ENCODE results near the gene GALNTL6. TPM values are rescaled to one million over a fixed set of nuclear protein-coding genes. Genes with fewer than 3 reads are reported as not detected.

Gene GALNTL6
- total and polyA plus RNA-seq, 2 donors (not counting 3 experiments of a cell fraction or from before 2014, with no cell fraction given): not detected

DNA sequence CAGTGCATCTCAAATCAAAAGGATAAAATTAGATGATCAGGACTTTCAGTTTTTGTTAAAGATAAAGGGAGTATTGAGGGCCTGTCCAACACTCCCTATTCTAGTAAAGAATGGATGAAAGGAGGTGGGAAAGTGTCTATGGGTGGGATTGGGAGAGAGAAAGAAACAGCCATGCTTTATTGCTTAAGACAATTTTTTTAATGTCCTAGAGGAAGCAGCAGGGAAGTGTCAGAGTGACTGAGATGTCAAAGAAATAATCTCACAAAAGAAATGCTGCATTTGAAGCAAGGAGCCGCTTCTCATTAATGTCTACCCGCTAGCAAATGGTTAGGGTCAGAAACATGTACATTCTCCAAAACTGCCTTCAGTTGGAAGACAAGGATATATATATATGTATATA lies 1238.0 kb downstream of the GALNTL6 start:
- Histone ChIP-seq H3K9ac (replicated peaks; ENCODE audit: extremely low read depth, insufficient read depth, low read length) (no peak overlapping the region), H3K27me3 (ENCODE audit: control insufficient read depth in 2 of 2, insufficient read depth in 2 of 2, low read length in 2 of 2) (no peaks in the 10 kb centered on the region), H3K9me1 (replicated peaks; ENCODE audit: control insufficient read depth, extremely low read depth, insufficient read depth, low read length) (no peaks in the 10 kb centered on the region), H3K79me2 (ENCODE audit: control insufficient read depth, insufficient read depth, low read length) (no peaks in the 10 kb centered on the region), H3K4me1 (ENCODE audit: control insufficient read depth, extremely low read depth, insufficient read depth, low read length) (peaks cover 7% of the 10 kb centered on the region), H3K4me2 (ENCODE audit: insufficient read depth, low read length) (no peak overlapping the region), H3K9me3 (replicated peaks; ENCODE audit: control insufficient read depth, insufficient read depth, low read length) (no peaks in the 10 kb centered on the region), H3K36me3 (ENCODE audit: control insufficient read depth in 2 of 2, extremely low read depth in 1 of 2, insufficient read depth in 2 of 2, low read length in 2 of 2) (no peaks in the 10 kb centered on the region), H3K27ac (ENCODE audit: insufficient read depth, low read depth, low read length) (no peak overlapping the region), H2AFZ (ENCODE audit: low read depth, low read length) (no peak overlapping the region), H3K4me3 (replicated peaks in 1 of 3; ENCODE audit: insufficient read depth in 1 of 3, low read depth in 1 of 3, low read length in 3 of 3) (no peak overlapping the region), H4K20me1 (replicated peaks; ENCODE audit: control insufficient read depth, extremely low read depth, insufficient read depth, low read length) (no peaks in the 10 kb centered on the region)
- dilution Hi-C loops (cut with MboI; ENCODE audit: extremely low pct_ligation_motif_present, low sequenced_read_pairs) (no loop called here), intact Hi-C loops (cut with micrococcal nuclease) (no loop called here)
- FAIRE-seq: no peak
- no TSS peak for BruUV-seq (replicated peaks)
- POLR2A ChIA-PET: no interaction called here
- DNase-seq (ENCODE audit: low read depth, low spot score): no peak
- CTCF ChIA-PET: interaction anchor here (0.9 to 1.1 kb wide), 2 partner anchors 20 to 38 kb away, joined by 3 to 4 read pairs; no protein-coding TSS in a partner anchor
- TF ChIP-seq JUN (IDR thresholded peaks at IDR 0.05; ENCODE audit: borderline replicate concordance, insufficient read depth, insufficient read length, low read depth) (no peak), MYC (IDR thresholded peaks at IDR 0.05; ENCODE audit: low read depth, low read length) (no peak), GATA2 (IDR thresholded peaks at IDR 0.05; ENCODE audit: insufficient read depth, insufficient read length, low read depth, low read length) (no peak), EZH2 (IDR thresholded peaks at IDR 0.05; ENCODE audit: borderline replicate concordance, low read depth, low read length, severe bottlenecking) (no peak), POLR2A (IDR thresholded peaks at IDR 0.05; ENCODE audit: low read depth, low read length) (no peak), POLR2AphosphoS5 (IDR thresholded peaks at IDR 0.05; ENCODE audit: insufficient read depth, low read depth, low read length) (no peak), FOS (IDR thresholded peaks at IDR 0.05; ENCODE audit: borderline replicate concordance, insufficient read depth, low read length) (no peak), CTCF (IDR thresholded peaks at IDR 0.05; ENCODE audit: extremely low read depth in 1 of 2, insufficient read depth in 1 of 2, low read depth in 1 of 2, low read length in 2 of 2) (no peak)
- TF ChIP-seq, protein P1, sequence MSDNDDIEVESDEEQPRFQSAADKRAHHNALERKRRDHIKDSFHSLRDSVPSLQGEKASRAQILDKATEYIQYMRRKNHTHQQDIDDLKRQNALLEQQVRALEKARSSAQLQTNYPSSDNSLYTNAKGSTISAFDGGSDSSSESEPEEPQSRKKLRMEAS (IDR thresholded peaks at IDR 0.05; ENCODE audit: insufficient read depth, insufficient read length): no peak

Measured in endothelial cell of umbilical vein (primary cell).